GM12891 (cell line): ENCODE data around the gene MPPED2.

Source experiments
- PAX5 ChIP-seq: IDR thresholded peaks from 2 replicates; pipeline ENCODE4 v1.6.1; 2011; ENCODE audit warnings: low read length, moderate library complexity, mild to moderate bottlenecking; ENCODE audit not compliant: insufficient read depth, severe bottlenecking
- POLR2A ChIP-seq: IDR thresholded peaks from 2 replicates; pipeline ENCODE4 v1.6.1; 2011; ENCODE audit warnings: low read depth, low read length, control low read depth
- POLR2AphosphoS5 ChIP-seq: IDR thresholded peaks from 2 replicates; pipeline ENCODE4 v1.6.1; 2011; ENCODE audit warnings: low read depth, low read length, control low read depth
- POU2F2 ChIP-seq: IDR thresholded peaks from 2 replicates; pipeline ENCODE4 v1.6.1; 2011; ENCODE audit warnings: low read depth, mild to moderate bottlenecking, control low read depth, low read length, moderate library complexity
- SPI1 ChIP-seq: IDR thresholded peaks from 2 replicates; pipeline ENCODE4 v1.6.1; 2011; ENCODE audit warnings: low read depth, low read length, control low read depth
- TAF1 ChIP-seq: IDR thresholded peaks from 2 replicates; pipeline ENCODE4 v1.6.1; 2011; ENCODE audit warnings: low read depth, low read length, control low read depth

DNA sequence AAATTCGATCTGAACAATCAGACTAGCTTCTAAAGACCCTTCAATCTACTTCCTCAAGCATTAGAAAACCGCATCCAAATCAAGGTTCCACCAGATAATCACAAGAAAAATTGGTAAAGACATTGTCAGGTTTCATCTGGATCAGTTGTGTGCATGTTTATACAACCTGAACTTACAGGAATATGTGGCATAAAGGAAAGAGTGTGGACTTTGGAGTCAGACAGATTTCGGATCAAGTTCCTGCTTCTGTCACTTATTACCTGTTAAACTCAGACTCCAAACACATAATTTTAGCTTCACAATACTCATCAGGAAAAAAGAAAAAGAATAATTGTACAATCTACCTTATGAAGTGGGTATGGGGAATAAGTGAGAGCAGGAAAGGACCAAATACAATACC lies 80.5 kb downstream of the MPPED2 start:
- TF ChIP-seq POLR2AphosphoS5 (no peak), POLR2A (no peak), SPI1 (no peak), PAX5 (no peak), TAF1 (no peak), POU2F2 (no peak)
